Dedifferentiated amniotic fluid mesenchymal stem cell (primary cell): ENCODE data around the gene SERPINH1.

Source experiments
- DNase-seq: peaks from one replicate; pipeline ENCODE4 v3.0.0-alpha.2; 2016; ENCODE audit errors: extremely low spot score

SERPINH1 gene

DNA sequence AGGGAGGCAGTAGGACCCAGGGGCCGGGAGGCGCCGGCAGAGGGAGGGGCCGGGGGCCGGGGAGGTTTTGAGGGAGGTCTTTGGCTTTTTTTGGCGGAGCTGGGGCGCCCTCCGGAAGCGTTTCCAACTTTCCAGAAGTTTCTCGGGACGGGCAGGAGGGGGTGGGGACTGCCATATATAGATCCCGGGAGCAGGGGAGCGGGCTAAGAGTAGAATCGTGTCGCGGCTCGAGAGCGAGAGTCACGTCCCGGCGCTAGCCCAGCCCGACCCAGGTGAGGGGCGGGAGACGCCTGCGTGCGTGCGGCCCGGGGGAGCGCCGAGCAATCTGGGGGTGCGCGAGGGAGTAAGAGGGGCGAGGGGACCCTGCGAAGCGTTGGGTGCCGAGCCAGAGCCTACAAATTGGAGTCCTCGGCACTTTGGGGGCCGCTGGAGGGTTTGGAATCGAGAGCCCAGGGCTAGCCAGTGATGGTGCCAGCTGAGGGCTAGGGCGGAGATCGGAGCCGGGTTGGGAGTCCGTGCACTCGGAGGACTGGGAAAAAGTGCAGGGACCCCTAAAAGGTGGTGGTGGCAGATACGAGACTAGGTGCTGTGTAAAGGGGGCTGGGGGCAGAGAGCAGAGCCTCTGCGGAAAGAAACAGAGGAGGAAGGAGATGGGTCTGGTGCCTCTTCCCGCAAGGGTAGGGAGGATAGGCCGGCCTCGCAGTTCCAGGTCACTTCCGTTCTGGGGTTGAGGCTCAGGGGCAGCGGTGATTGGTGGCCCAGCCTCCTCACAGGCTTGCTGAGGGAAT is at the start of gene SERPINH1:
TSS of gene SERPINH1 (plus strand) at position 206 of the 788 bp plus-strand sequence. CDS start 4,097 bp downstream, outside the sequence.
- peak; percentile 85 for DNase-seq

DNA sequence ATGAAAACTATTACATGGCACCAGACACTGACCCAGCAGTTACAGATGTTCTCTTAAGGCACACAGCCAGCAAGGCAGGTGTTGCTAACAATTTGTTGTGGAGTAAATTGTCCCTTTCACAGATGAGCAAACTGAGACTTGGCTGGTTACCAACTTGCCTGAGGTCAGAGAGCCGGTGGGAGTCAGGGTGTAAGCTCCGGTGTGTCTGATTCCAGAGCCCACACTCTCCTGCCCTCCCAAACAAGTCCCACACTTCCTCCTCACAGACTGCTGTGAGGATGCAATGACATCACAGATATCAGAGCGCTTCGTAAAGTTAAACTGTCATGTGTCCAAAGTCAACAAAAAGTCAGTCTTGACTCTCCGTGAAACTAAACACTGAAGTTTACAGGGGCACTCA is 48.8 kb upstream of the SERPINH1 start:
- no peak for DNase-seq

GRCh38 chr11:75514596-75514995 is 47.5 kb upstream of the SERPINH1 start:
- DNase-seq = no peak

GRCh38 chr11:75516140-75516539 is 45.9 kb upstream of the SERPINH1 start:
- DNase-seq = no peak

DNA sequence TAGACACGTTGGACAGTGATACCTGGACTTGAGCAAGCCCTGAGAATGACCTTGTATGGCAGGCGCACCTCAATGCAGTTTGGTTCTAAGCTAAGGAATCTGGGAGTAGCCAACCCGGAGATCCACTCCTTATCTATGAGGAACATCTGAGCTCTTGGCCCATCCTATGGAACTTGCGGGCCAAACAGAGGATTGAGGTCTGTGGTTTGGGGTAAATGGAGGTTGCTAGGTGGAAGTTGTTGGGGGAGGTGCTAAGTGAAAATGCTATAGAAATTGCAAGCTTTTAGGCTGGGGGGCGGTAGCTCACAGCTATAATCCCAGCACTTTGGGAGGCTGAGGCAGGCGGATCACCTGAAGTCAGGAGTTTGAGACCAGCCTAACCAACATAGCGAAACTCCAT is 45.2 kb upstream of the SERPINH1 start:
- DNase-seq = no peak

- no peak for DNase-seq
Observed at GRCh38 chr11:75518204-75518549, 43.9 kb upstream of the SERPINH1 start.

GRCh38 chr11:75518771-75519653 is 43.0 kb upstream of the SERPINH1 start:
- no peak for DNase-seq

DNA sequence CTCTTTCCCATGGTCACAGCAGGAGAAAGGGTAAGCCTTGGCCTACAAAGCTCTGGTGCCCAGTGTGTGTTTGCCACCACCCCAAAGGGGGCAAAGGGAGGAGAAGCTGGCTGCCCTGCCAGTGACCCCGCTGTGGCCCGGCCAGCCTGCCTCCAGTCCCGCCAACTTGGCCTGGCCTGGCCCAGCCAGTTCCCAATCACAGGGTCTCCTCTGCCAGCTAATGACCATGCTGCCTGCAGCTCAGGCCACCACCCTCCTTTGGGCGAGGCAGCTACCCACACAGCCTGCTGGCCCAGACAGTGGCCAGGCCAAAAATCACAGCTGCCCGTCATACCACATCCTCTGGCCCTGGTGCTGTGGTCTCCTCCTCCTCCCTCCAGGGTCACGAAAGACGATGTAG is 41.4 kb upstream of the SERPINH1 start:
- DNase-seq = no peak

DNA sequence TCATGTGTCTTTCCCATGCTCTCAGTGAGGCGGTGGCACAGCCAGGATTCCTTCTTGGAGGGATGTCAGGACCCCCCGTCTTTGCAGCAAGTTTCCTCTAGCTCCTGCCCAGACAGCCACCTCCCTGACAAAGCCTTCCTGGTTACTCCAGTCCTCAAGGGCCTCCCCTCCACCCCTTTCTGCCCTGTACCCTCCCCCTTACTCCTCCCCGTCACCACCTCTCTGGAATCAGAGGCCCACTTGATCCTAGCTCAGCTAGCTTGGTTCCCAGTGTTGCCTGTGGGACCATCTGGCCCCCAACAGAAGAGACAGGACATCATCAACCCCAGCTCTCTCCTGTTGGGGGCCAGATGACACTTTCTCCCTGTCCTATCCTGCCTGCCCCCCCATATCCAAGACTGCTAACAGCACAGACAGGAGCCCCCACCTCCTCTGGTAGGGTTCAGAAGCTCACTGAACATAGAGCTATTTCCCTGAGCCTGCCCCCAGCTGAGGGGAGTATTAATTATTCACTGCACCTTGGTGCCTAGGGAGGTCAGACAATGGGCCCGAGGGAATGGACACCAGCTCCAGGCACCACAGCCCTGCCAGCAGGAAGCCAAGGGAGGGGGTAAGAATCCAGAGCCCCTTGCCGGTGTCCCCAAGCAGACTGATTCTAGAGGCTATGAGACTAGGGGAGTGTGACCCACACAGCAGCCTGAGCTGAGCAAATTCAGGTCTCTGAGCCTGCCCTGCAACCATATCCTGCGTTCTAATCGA is 39.6 kb upstream of the SERPINH1 start:
- no peak for DNase-seq

DNA sequence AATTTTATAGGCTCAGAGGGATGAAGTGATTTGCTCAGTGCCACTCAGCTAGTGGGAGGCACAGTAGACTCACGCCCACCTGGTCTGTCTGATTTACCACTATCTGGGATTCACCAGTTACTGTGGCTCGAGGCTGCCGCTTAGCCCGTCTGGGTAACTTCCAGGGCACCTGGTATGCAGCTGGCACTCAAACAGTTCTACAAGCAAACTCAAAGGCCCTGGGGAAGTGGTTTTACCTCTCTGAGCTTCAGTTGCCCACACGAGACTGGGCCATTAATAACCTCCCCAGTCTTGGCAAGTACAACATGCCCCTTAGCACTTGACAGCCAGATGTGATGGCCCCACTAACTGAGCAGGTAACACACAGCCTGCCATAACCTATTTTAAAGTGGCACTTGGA is 38.9 kb upstream of the SERPINH1 start:
- no peak for DNase-seq

DNA sequence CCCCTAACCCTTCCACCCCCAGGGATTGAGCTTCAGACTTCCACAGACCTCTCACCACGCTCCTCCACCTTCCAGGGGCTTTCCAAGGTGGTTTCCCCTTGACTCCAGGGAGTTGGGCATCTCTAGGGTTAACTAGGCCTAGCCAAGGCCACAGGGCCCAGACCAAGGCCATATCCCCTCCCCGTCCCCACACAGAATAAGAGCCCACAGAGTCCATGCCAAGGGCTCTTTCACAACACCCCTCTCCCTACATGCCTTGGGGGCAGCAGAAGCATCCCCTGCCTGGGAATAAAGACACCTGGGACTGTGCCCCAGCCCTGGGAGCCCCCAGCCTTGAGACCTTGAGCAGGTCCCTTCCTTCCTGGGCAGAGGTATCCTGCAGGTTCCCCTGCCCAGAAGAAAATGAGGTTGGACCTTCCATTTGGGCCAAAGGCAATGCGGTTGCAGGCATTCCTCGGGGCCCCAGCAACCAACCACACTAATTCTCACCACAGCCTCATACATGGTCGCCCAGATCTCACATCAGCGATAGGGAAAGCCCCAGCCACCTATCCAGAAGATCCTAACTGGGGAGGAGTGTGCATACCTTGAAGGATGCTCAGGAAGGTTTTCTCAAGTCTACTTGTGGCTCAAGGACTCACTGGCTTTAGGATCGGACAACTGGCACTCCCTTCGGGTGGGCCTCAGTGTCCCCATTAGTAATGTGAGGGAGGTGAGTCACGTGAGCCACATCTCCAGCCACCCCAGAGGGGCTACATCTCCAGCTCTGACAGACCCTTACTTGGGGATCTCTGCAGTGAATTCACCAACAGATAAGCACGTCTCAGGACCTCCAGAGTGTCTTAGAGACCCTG is 38.0 kb upstream of the SERPINH1 start:
- DNase-seq = no peak

DNA sequence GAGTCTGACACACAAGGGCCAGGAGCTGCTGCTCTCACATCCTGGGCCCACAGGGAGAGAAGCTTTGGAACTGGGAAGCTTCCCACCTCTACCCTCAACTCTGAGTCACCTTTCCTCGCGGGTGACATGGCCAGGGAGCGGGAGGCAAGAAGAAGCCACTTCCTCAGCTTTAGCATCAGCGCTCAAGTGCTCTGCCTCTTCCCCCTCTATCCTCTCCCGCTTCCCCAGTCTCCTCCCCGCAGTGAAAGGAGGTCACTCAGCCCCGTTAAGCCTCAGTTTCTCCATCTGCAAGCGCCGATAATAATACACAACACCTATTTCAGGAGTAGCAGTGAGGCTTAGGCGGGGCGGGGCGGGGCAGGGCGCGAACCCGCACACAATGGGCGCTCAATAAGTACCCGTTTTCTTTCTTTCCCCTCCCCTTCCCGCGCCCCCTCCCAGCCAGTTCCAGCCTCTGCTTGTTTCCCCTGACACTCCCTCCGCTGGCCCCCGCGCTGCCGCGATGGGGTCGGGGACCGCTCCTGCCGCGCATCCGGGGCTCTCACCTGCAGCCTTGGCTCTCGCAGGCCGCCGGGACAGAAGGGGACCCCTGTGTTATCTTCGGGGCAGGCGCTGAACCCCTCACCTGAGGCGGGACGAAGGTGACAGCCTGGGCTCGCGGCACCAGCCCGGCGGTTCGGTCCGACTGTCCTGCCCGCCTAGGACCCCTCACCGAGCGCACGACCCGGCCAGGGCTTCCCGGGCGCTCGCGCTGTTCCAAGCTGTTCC is 37.2 kb upstream of the SERPINH1 start:
- no peak for DNase-seq

DNA sequence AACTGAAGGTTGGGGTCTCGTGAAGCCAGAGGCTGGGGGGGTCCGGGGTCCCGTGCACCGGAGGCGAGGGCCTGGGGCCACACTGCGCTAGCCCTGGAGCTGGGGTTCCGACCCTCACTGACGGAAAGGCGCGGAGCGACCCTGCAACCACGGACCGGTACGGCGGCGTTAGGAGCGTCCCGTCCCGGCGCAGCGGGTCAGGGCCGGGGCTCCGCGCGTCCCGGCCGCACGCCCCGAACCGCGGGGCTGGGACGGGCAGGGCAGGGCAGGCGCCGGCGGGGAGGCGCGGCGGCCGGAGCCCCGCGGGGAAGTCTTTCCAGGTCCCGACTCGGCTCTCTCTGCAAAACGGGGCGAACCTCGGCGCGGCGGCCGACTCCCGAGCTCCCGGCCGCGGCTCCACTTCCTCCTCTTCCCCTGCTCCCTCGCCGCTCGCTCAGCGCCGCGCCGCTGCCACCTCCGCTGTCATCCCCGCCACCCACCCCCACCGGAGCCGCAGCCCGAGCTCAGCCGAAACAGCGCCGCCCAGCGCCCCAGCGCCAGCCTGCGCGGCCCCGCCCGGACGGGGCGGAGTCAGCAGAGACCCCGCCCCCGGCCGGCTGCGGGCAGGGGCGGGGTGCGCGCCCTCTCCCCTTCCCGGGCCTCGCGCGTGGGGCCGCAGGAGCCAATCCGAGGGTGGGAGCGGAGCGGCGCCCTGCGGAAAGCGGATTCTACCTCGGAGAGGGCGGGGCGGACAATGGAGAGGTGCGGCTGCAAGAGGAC is 36.4 kb upstream of the SERPINH1 start, which contains the start of gene GDPD5:
TSS of gene GDPD5 (minus strand) at position 509 of the 759 bp plus-strand sequence. CDS start 48,206 bp downstream, outside the sequence.
- peak; percentile 52 for DNase-seq

DNA sequence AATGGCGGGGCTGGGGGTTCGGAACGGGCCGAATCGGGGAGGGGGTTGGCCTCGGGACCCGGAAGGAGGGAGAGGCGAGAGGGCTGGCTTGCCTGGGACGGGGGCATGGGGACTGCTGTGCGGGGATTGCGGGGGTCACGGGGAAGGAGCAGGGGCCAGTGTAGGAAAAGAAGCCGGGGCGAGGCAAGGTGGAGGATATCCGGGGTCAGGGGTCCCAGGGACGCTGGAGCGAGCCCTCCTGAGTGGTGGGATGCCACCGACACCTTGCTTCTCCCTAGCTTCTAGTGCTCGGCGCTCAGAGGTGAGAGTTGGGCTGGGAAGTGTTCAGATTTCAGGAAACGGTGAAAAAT is 35.9 kb upstream of the SERPINH1 start:
- DNase-seq = no peak

DNA sequence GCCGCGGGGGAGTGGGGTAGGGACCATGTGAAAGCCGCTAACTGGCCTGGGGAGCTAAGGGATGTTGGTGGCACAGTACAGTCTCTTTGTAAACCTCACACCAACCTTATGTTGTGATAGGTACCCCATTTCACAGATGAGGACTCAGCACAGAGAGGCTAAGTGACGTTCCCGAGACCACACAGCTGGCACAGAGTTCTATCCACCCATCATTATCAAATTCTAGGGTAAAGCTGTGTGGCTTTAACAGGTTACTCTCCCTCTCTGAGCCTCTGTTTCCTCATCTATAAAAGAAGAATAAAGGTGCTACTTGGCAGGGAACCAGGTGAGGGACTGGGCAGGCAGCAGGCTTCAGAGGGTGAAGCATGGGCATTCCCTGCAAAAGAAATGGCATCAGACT is 34.9 kb upstream of the SERPINH1 start:
- no peak for DNase-seq

DNA sequence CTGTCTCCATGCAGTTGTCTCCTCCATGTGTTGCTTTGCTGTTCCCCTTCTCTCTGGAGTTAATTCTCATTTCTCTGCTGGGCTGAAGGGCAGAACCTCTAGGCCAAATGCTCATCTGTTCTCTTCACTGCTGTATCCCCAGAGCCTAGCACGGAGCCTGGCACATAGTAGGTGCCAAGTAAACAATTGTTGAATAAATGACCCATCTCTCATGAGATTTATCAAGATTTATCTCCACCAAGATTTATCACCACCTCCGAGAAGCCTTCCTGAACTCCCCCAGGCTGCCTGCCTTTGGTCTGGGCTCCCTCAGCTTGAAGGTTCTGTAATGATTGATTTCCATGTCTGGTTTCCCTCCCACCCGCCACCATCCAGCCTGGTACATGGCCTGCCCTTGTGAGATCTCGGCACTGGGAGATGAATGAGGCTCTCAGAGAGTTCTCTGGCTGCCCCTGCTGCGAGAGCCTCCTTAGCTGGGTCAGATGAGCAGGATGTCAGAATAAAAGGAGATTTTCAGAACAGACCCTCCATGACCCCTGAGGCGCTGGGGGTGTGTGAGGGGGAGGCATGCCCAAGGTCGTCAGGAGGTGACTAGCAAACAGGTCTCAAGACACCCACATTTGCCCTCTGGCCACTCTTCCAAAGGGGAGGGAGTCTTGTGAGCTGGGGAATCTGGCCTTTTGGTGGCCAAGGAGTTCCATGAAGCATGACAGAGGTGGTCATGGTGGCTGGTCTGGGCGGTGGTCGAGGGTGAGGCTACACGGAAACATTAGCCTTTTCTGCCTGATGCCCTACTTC is 33.9 kb upstream of the SERPINH1 start:
- no peak for DNase-seq

GRCh38 chr11:75530577-75530976 is 31.5 kb upstream of the SERPINH1 start:
- no peak for DNase-seq

DNA sequence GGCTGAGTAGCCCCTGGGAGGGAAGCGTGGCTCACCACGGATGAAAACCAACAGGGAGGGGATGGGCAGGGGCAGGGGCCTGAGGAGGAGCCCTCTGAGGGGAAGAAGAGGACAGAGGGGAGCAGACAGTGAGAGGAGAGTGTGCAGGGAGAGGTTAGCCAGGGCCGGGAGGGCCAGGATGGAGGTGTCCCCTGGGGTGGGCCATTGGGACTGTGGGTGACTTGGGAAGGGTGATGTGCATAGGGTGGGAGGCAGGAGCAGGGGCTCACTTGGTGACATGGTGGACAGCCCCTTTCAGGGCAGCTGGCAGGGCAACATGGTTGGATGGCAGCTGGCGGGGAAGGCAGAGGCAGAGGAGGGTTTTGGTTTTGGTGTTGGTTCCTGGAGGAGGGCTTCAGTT is 30.7 kb upstream of the SERPINH1 start:
- no peak for DNase-seq
